ENCODE data around the gene KDM2A.

KDM2A gene

GRCh38 chr11:67261946-67262681, 143.1 kb downstream of the KDM2A start:
- DNase-seq (ENCODE audit: low spot score), result no peak

- peak; percentile 88 for DNase-seq (ENCODE audit: low spot score)
These were observed 143.9 kb downstream of the KDM2A start for GRCh38 chr11:67262731-67263675.

- DNase-seq (ENCODE audit: low spot score), result no peak
These were observed 145.2 kb downstream of the KDM2A start for GRCh38 chr11:67264260-67264659.

GRCh38 chr11:67264877-67265632, 146.0 kb downstream of the KDM2A start:
- no peak for DNase-seq (ENCODE audit: low spot score)

GRCh38 chr11:67265633-67266448, 146.8 kb downstream of the KDM2A start:
- DNase-seq (ENCODE audit: low spot score), result peak; percentile 72

- DNase-seq (ENCODE audit: low spot score), result peak; percentile 54
These were observed 147.6 kb downstream of the KDM2A start, which contains the start of gene GRK2 for GRCh38 chr11:67266449-67267187. Gene GRK2 (plus strand): TSS chr11:67266473. CDS start chr11:67266700, 227 bp downstream.

GRCh38 chr11:67267188-67268080, 148.4 kb downstream of the KDM2A start:
- DNase-seq (ENCODE audit: low spot score), result peak; percentile 50

GRCh38 chr11:67268081-67268961, 149.3 kb downstream of the KDM2A start:
- DNase-seq (ENCODE audit: low spot score), result peak; percentile 85

- no peak for DNase-seq (ENCODE audit: low spot score)
These were observed 149.9 kb downstream of the KDM2A start for GRCh38 chr11:67268962-67269268.

- no peak for DNase-seq (ENCODE audit: low spot score)
These were observed 150.6 kb downstream of the KDM2A start for GRCh38 chr11:67269401-67270255.

- peak; percentile 50 for DNase-seq (ENCODE audit: low spot score)
These were observed 151.5 kb downstream of the KDM2A start for GRCh38 chr11:67270256-67271204.

- no peak for DNase-seq (ENCODE audit: low spot score)
These were observed 152.1 kb downstream of the KDM2A start for GRCh38 chr11:67271205-67271540.

- peak; percentile 52 for DNase-seq (ENCODE audit: low spot score)
These were observed 152.7 kb downstream of the KDM2A start for GRCh38 chr11:67271541-67272284.

GRCh38 chr11:67272327-67273259, 153.5 kb downstream of the KDM2A start:
- peak; percentile 61 for DNase-seq (ENCODE audit: low spot score)

All from NAMALWA (cell line).